Esophagus muscularis mucosa (tissue), 4 donors: ENCODE data around the gene GABRR2.

ENCODE experiments used
- EP300 ChIP-seq: sonication (generic); formaldehyde crosslinking; IDR thresholded peaks from one replicate; pipeline ENCODE4 v1.6.1; 2017; ENCODE audit warnings: antibody characterized with exemption
- POLR2A ChIP-seq: fragments of 450-650 bp; IDR thresholded peaks from one replicate; pipeline ENCODE4 v1.6.1; 2017; ENCODE audit warnings: antibody characterized with exemption, moderate library complexity, mild to moderate bottlenecking, low read depth
- TF ChIP-seq, protein P1 (sequence below), 3 experiments: fragments of 200-600 bp in 2 of 3; fragments of 450-650 bp in 1 of 3; sonication (generic) in 2 of 3; IDR thresholded peaks; one replicate each; pipeline ENCODE4 v1.5.1; 2017 to 2019; ENCODE audit warnings: antibody characterized with exemption in 3 of 3, mild to moderate bottlenecking in 2 of 3, moderate library complexity in 1 of 3

DNA sequence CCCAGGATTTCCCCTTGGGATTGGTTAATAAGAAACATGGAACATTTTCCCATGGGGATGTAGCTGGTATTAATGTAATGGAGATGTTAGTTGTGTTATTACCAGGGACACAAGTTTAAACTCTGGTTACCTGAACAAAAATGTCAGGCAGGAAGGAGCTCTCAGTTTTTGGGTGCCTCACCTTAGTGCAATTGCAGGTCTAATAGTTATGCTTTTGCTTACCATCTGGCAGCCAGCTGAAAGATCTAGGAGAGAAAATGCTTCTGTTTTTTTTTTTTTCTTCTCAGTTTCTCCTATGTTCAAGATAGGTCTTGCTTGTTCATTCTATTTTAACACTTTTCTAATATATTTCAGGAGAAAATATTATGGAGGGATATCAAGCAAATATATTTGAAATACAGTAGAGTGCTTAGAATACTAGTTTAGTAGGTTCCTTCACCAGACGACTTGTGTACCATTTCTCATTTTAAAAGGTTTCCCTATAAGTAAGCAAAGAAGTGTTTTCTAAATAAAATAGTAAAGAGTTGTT is 41.6 kb upstream of the GABRR2 start:
- TF ChIP-seq, protein P1, sequence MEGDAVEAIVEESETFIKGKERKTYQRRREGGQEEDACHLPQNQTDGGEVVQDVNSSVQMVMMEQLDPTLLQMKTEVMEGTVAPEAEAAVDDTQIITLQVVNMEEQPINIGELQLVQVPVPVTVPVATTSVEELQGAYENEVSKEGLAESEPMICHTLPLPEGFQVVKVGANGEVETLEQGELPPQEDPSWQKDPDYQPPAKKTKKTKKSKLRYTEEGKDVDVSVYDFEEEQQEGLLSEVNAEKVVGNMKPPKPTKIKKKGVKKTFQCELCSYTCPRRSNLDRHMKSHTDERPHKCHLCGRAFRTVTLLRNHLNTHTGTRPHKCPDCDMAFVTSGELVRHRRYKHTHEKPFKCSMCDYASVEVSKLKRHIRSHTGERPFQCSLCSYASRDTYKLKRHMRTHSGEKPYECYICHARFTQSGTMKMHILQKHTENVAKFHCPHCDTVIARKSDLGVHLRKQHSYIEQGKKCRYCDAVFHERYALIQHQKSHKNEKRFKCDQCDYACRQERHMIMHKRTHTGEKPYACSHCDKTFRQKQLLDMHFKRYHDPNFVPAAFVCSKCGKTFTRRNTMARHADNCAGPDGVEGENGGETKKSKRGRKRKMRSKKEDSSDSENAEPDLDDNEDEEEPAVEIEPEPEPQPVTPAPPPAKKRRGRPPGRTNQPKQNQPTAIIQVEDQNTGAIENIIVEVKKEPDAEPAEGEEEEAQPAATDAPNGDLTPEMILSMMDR (IDR thresholded peaks at IDR 0.05) = no peak
- TF ChIP-seq POLR2A (no peak), EP300 (no peak)
